ENCODE measurements around the gene FAM9A.

FAM9A gene

GRCh38 chrX:8801041-8801599, at the start of gene FAM9A:
Gene FAM9A (minus strand): TSS chrX:8801383. CDS start chrX:8800171, 1,212 bp downstream.
- no peak for DNase-seq

- no peak for DNase-seq
Observed at GRCh38 chrX:8850478-8850877, 49.3 kb upstream of the FAM9A start.

GRCh38 chrX:8849945-8850344, 48.8 kb upstream of the FAM9A start:
- no peak for DNase-seq

GRCh38 chrX:8849458-8849857, 48.3 kb upstream of the FAM9A start:
- DNase-seq, result no peak

GRCh38 chrX:8848911-8849310, 47.7 kb upstream of the FAM9A start:
- DNase-seq, result no peak

GRCh38 chrX:8848441-8848840, 47.3 kb upstream of the FAM9A start:
- DNase-seq, result no peak

GRCh38 chrX:8847360-8847759, 46.2 kb upstream of the FAM9A start:
- no peak for DNase-seq

GRCh38 chrX:8846266-8846665, 45.1 kb upstream of the FAM9A start:
- DNase-seq, result no peak

- no peak for DNase-seq
Observed at GRCh38 chrX:8845469-8845868, 44.3 kb upstream of the FAM9A start.

GRCh38 chrX:8845060-8845459, 43.9 kb upstream of the FAM9A start:
- DNase-seq, result no peak

GRCh38 chrX:8844157-8844556, 43.0 kb upstream of the FAM9A start:
- DNase-seq, result no peak

GRCh38 chrX:8841911-8842310, 40.7 kb upstream of the FAM9A start:
- no peak for DNase-seq

GRCh38 chrX:8834392-8834791, 33.2 kb upstream of the FAM9A start:
- no peak for DNase-seq

GRCh38 chrX:8832582-8833378, 31.6 kb upstream of the FAM9A start:
- no peak for DNase-seq

- no peak for DNase-seq
Observed at GRCh38 chrX:8823698-8824097, 22.5 kb upstream of the FAM9A start.

- no peak for DNase-seq
Observed at GRCh38 chrX:8822002-8822401, 20.8 kb upstream of the FAM9A start.

- no peak for DNase-seq
Observed at GRCh38 chrX:8820910-8821527, 19.8 kb upstream of the FAM9A start.

GRCh38 chrX:8815460-8816065, 14.4 kb upstream of the FAM9A start:
- DNase-seq, result no peak

- DNase-seq, result no peak
Observed at GRCh38 chrX:8813036-8813435, 11.9 kb upstream of the FAM9A start.

GRCh38 chrX:8811611-8812010, 10.4 kb upstream of the FAM9A start:
- DNase-seq, result no peak

GRCh38 chrX:8808661-8809060, 7.5 kb upstream of the FAM9A start:
- DNase-seq, result no peak

- no peak for DNase-seq
Observed at GRCh38 chrX:8805974-8806373, 4.8 kb upstream of the FAM9A start.

GRCh38 chrX:8805046-8805445, 3.9 kb upstream of the FAM9A start:
- no peak for DNase-seq

- no peak for DNase-seq
Observed at GRCh38 chrX:8803326-8803725, 2.1 kb upstream of the FAM9A start.

Measured in NCI-H2107 (cell line).